HCT116 (cell line): ENCODE results near the gene LINGO1. TPM values are rescaled to one million over a fixed set of nuclear protein-coding genes. Genes with fewer than 3 reads are reported as not detected.

ENCODE experiments used
- ATAC-seq: fragments of 200-7000 bp; cut with Tn5 transposase; 2 replicates; pipeline ENCODE4 v1.9.1; 2020; ENCODE audit warnings: mild to moderate bottlenecking, moderate library complexity
- BruUV-seq: library from RNA; stranded (reverse); fragments of 400-500 nt; replicated peaks from 2 replicates; lab custom pipeline; 2021; lab: Mats Ljungman, UMichigan
- CTCF ChIA-PET: fragments of 300-600 bp; sonication (Branson Sonifier 250); formaldehyde crosslinking; loops from one replicate; lab custom pipeline; 2021; ENCODE audit warnings: antibody characterized with exemption; lab: Charles Lee
- POLR2A ChIA-PET: fragments of 300-600, 350-600 bp; sonication (Branson Sonifier 250); formaldehyde crosslinking; loops from one replicate; lab custom pipeline; 2021; ENCODE audit warnings: antibody characterized with exemption; lab: Charles Lee
- RAD21 ChIA-PET, 2 experiments: fragments of 300-600 bp; sonication (Branson Sonifier 250); formaldehyde crosslinking; loops; one replicate each; lab custom pipeline; 2023; ENCODE audit warnings: low total read pairs in 2 of 2; ENCODE audit not compliant: uncharacterized antibody in 2 of 2, unreplicated experiment in 2 of 2, low non-redundant PET in 1 of 2; lab: Charles Lee
- DNase-seq: peaks from one replicate; pipeline ENCODE4 v3.0.0-alpha.2; 2010; ENCODE audit warnings: low read depth, low spot score
- H2AFZ ChIP-seq: fragments of 200-600 bp; shearing (Covaris generic), sonication (generic); 2 replicates; pipeline ENCODE4 v1.6.1; 2017; ENCODE audit warnings: low read depth, mixed run types, mixed read lengths, antibody characterized with exemption, low read length; ENCODE audit not compliant: poor library complexity, severe bottlenecking
- H3K27ac ChIP-seq: 2 replicates; pipeline ENCODE4 v1.5.1; 2012; ENCODE audit warnings: low read depth, low read length
- H3K27me3 ChIP-seq: fragments of 200-600 bp; sonication (generic); 2 replicates; pipeline ENCODE4 v1.6.1; 2016; ENCODE audit warnings: mixed run types, low read length, mixed read lengths; ENCODE audit not compliant: insufficient read depth
- H3K36me3 ChIP-seq, 2 experiments: fragments of 200-500 bp in 1 of 2; fragments of 200-600 bp in 1 of 2; sonication (Bioruptor generic) in 1 of 2; sonication (generic) in 1 of 2; 2 replicates each; pipeline versions ENCODE4 v1.5.1 to v1.6.1; 2014 to 2016; ENCODE audit warnings: low read length in 2 of 2, inconsistent platforms in 1 of 2, mixed read lengths in 1 of 2, mixed run types in 1 of 2; ENCODE audit not compliant: insufficient read depth in 2 of 2, control insufficient read depth in 1 of 2
- H3K4me1 ChIP-seq, 2 experiments: fragments of 200-600 bp in 1 of 2; sonication (generic) in 1 of 2; 2 replicates each; pipeline versions ENCODE4 v1.5.1 to v1.6.1; 2012 to 2017; ENCODE audit warnings: low read length in 2 of 2, inconsistent platforms in 1 of 2, mild to moderate bottlenecking in 1 of 2, mixed read lengths in 1 of 2, mixed run types in 1 of 2, moderate library complexity in 1 of 2; ENCODE audit not compliant: insufficient read depth in 2 of 2, control insufficient read depth in 1 of 2
- H3K4me2 ChIP-seq: fragments of 200-600 bp; sonication (generic); 2 replicates; pipeline ENCODE4 v1.6.1; 2017; ENCODE audit warnings: mixed run types, low read length, mixed read lengths
- H3K4me3 ChIP-seq, 2 experiments: fragments of 200-600 bp in 1 of 2; sonication (generic) in 1 of 2; replicated peaks in 1 of 2; 2 replicates each; pipeline ENCODE4 v1.5.1; 2011 to 2016; ENCODE audit warnings: low read length in 2 of 2, control low read depth in 1 of 2, low read depth in 1 of 2, mild to moderate bottlenecking in 1 of 2, mixed read lengths in 1 of 2, mixed run types in 1 of 2
- H3K79me2 ChIP-seq: fragments of 200-600 bp; sonication (generic); 2 replicates; pipeline ENCODE4 v1.6.1; 2017; ENCODE audit warnings: mild to moderate bottlenecking, mixed run types, low read length, moderate library complexity, mixed read lengths; ENCODE audit not compliant: insufficient read depth
- H3K9ac ChIP-seq: fragments of 200-600 bp; sonication (generic); 2 replicates; pipeline ENCODE4 v1.6.1; 2016; ENCODE audit warnings: low read length, mixed read lengths
- H3K9me2 ChIP-seq: fragments of 200-600 bp; sonication (generic), shearing (Covaris generic); 2 replicates; pipeline ENCODE4 v1.6.1; 2017; ENCODE audit warnings: mixed run types, mild to moderate bottlenecking, moderate library complexity; ENCODE audit not compliant: insufficient read depth
- H3K9me3 ChIP-seq, 2 experiments: fragments of 200-500 bp in 1 of 2; fragments of 200-600 bp in 1 of 2; sonication (Bioruptor generic) in 1 of 2; sonication (generic) in 1 of 2; 2 replicates each; pipeline ENCODE4 v1.6.1; 2014 to 2017; ENCODE audit warnings: low read length in 2 of 2, mixed read lengths in 2 of 2, inconsistent platforms in 1 of 2, low read depth in 1 of 2, mild to moderate bottlenecking in 1 of 2, mixed run types in 1 of 2, moderate library complexity in 1 of 2; ENCODE audit not compliant: control insufficient read depth in 1 of 2, insufficient read depth in 1 of 2
- H4K20me1 ChIP-seq: fragments of 200-600 bp; sonication (generic), shearing (Covaris generic); 2 replicates; pipeline ENCODE4 v1.6.1; 2017; ENCODE audit warnings: mixed run types, mild to moderate bottlenecking, moderate library complexity; ENCODE audit not compliant: insufficient read depth
- CEBPB ChIP-seq: IDR thresholded peaks from 2 replicates; pipeline ENCODE4 v1.6.1; 2012; ENCODE audit warnings: low read depth
- ELF1 ChIP-seq: IDR thresholded peaks from 2 replicates; pipeline ENCODE4 v1.6.1; 2012; ENCODE audit warnings: low read depth, borderline replicate concordance
- EZH2 ChIP-seq: fragments of 200-600 bp; sonication (generic); IDR thresholded peaks from 2 replicates; pipeline ENCODE4 v1.6.1; 2017; ENCODE audit warnings: antibody characterized with exemption, mixed run types
- EZH2phosphoT487 ChIP-seq: fragments of 200-600 bp; IDR thresholded peaks from 2 replicates; pipeline ENCODE4 v1.6.1; 2018; ENCODE audit warnings: antibody characterized with exemption, borderline replicate concordance
- REST ChIP-seq: IDR thresholded peaks from 2 replicates; pipeline ENCODE4 v1.6.1; 2012; ENCODE audit warnings: low read depth
- SIN3A ChIP-seq: IDR thresholded peaks from 2 replicates; pipeline ENCODE4 v1.6.1; 2012; ENCODE audit warnings: low read depth
- ZBTB33 ChIP-seq: IDR thresholded peaks from 2 replicates; pipeline ENCODE4 v1.6.1; 2011; ENCODE audit warnings: mild to moderate bottlenecking, low read length, moderate library complexity; ENCODE audit not compliant: insufficient replicate concordance; ENCODE audit errors: extremely low read depth
- ZFX ChIP-seq: fragments of 450-650 bp; IDR thresholded peaks from 2 replicates; pipeline ENCODE4 v1.6.1; 2017
- ZNF274 ChIP-seq: fragments of 200-500 bp; sonication (Bioruptor generic); IDR thresholded peaks from 2 replicates; pipeline ENCODE4 v1.6.1; 2014; ENCODE audit warnings: mild to moderate bottlenecking, low read depth, low read length, inconsistent platforms
- intact Hi-C: fragments of 100-400 bp; cut with micrococcal nuclease; formaldehyde crosslinking; loops from 2 replicates; pipeline ENCODE4 v1.10.0; 2022
- total RNA-seq: library from RNA; stranded (reverse); gene quantifications from one replicate; pipeline ENCODE4 v1.2.1, GENCODE V29; 2021; ENCODE audit not compliant: unreplicated experiment

The LINGO1 gene
- total RNA-seq, 1 experiment from 2014 or later, result 15.6 TPM

- H3K27me3 ChIP-seq, result no peaks in the 10 kb centered on the region; the same call in 1 of the 2 replicates
- ChIA-PET RAD21 (no interaction called here), CTCF (interaction anchor here (1.6 to 1.8 kb wide), 2 partner anchors 11 kb away, joined by 4 to 5 read pairs; partner anchors contain the start of gene LINGO1), POLR2A (no interaction called here)
- H3K27ac ChIP-seq, result no peak overlapping the region
- H3K4me2 ChIP-seq, result no peak overlapping the region
- no peak for DNase-seq
- no peaks in the 10 kb centered on the region for H3K9me2 ChIP-seq
- H3K9me3 ChIP-seq, result no peaks in the 10 kb centered on the region
- H3K9ac ChIP-seq, result no peak overlapping the region
- no peak overlapping the region for H3K4me3 ChIP-seq
- BruUV-seq, result no TSS peak
- H4K20me1 ChIP-seq, result no peaks in the 10 kb centered on the region
- H3K79me2 ChIP-seq, result no peaks in the 10 kb centered on the region
- H3K36me3 ChIP-seq, result no peaks in the 10 kb centered on the region
- ATAC-seq, result no peak
- no peak overlapping the region for H2AFZ ChIP-seq
- intact Hi-C loops, result no loop called here
- H3K4me1 ChIP-seq, result peaks cover 0 to 13% of the 10 kb centered on the region in 2 experiments; a peak in 2 of 4 replicates
- no peak for TF ChIP-seq REST
- no peak for TF ChIP-seq ZFX
- TF ChIP-seq EZH2, result no peak
Observed at GRCh38 chr15:77643764-77644163, 11.1 kb upstream of the LINGO1 start.

GRCh38 chr15:77642793-77643430 lies 10.2 kb upstream of the LINGO1 start:
- Histone ChIP-seq H3K79me2 (no peaks in the 10 kb centered on the region), H3K9me3 (no peaks in the 10 kb centered on the region), H3K27ac (no peak overlapping the region), H4K20me1 (no peaks in the 10 kb centered on the region), H3K4me2 (no peak overlapping the region), H3K4me3 (no peak overlapping the region), H3K36me3 (no peaks in the 10 kb centered on the region), H3K9me2 (no peaks in the 10 kb centered on the region), H3K4me1 (peaks cover 0 to 13% of the 10 kb centered on the region in 2 experiments; a peak in 2 of 4 replicates), H2AFZ (no peak overlapping the region), H3K9ac (no peak overlapping the region), H3K27me3 (no peaks in the 10 kb centered on the region; the same call in 1 of the 2 replicates)
- TF ChIP-seq ZBTB33 (no peak), SIN3A (no peak), REST (no peak), CEBPB (no peak), EZH2phosphoT487 (no peak), ZNF274 (no peak), ELF1 (no peak)
- ChIA-PET RAD21 (no interaction called here), POLR2A (no interaction called here), CTCF (interaction anchor here (1.0 to 1.8 kb wide), 3 partner anchors 10 to 25 kb away, joined by 3 to 7 read pairs (median 4); partner anchors contain the start of gene LINGO1)
- intact Hi-C loops, result no loop called here
- DNase-seq, result no peak
- no peak for ATAC-seq
- BruUV-seq, result no TSS peak
